Putamen (tissue), 1 donor: ENCODE results near the gene NLGN1.

Source experiments
- DNase-seq: peaks from one replicate; pipeline ENCODE4 v3.0.0-alpha.2; 2016; ENCODE audit warnings: low spot score

The NLGN1 gene

GRCh38 chr3:173988909-173989308 is 591.4 kb downstream of the NLGN1 start:
- no peak for DNase-seq

DNA sequence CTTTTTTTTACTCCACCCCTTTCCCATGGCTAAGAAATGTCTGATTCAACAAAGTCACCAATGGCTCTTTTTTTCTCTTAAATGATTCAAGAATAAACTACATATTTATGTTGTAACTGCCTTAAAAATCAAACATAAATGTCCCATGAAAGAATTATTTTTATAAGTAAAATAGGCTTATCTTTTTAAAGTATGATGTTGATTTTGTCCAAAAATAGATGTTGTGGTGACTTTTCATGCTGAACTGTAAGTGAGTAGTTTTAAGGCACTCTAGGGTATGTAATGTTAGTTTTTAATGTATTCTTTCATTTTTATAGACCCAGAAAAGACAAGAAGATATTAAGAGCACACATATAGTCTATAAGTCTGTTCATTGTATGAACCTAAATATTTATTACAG is 594.9 kb downstream of the NLGN1 start:
- no peak for DNase-seq

DNA sequence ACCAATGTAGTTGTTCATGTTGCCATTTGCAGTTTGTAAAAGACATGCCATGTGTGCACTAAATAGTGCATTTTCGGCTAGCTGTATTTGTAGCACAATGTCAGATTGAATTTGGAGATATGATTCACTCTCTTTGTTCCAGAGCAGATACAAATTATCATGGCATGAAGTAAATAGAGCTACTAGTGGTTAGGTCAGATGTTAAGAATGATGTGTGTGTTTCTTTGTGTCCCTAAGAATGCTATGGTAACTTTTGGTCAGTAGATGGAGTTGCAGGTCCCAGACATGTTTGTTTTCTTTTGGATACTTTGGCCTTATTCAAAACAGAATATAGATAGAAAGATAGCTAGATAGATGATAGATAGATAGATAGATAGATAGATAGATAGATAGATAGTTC is 595.8 kb downstream of the NLGN1 start:
- DNase-seq, result peak; percentile 45

DNA sequence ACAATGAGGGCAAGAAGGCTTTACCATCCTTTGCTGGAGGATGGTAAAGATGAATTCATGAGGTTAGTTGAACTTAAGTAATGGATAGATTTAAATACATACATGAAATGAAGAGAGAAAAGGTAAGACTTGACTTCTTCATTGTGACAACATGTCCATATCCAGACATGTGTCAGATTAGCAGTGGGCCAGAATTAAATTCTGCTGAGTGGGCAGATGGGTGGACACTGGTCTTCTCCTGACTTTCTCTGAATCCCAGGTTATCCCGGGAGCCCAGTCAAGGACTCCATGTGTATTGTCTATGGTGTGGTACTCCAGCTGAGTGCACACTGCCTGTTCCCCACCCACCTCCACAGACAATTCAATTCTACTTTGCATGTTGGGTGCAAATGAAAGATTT is 603.1 kb downstream of the NLGN1 start:
- DNase-seq, result no peak

GRCh38 chr3:174002543-174002942 is 605.0 kb downstream of the NLGN1 start:
- no peak for DNase-seq

DNA sequence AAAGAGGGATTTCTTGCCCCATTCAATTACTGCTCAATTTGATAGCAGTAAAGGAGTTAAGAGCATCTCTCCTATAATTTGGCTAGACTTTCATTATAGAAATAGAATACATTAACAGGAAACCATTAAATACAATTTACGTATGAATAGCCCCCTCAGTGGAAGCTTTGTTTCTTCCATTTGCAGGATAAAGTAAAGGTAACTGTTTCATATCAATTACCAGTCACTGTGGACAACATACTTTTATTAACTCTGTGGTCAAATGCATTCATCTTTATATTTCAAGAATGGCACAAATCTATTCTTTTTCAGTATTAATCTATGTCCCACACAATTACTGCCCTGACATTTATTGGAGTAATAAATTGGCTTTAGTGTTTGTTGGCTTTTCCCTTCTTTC is 613.4 kb downstream of the NLGN1 start:
- no peak for DNase-seq

DNA sequence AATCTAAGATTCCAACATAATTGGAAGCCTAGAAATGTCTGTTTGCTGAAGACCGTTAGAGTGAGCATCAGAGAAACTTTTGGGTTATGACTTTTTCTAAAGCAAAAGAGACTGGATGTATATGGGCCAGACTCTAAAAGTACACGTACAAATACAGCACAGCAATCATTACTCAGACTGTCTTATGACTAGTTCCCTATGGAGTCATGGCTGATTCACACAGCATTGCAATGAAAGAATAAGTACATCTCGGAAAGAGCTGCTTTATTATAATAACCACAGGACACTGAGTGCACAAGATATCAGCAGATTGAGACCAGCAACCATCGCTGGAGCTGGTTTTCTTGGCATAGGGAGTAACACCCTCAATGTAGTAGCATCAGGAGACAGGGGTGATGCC is 618.6 kb downstream of the NLGN1 start:
- DNase-seq, result no peak

DNA sequence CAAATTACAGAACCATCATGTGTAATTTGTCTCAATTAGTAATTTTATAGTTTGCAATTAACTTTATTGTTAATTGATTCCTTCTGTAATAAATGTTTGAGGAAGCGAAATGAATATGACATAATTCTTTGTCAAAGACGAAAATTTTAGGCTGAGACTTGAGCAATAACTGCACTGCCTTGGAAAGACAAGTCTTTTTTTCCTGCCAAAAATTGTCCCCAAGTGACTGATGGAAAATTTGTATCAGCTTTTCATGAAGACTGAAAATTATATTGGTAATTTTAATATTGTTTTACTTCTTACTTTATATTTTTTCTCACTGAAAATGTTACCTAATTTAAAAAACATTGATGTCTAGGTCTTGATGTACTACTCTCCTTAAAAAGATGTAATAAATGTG is 622.6 kb downstream of the NLGN1 start:
- no peak for DNase-seq

DNA sequence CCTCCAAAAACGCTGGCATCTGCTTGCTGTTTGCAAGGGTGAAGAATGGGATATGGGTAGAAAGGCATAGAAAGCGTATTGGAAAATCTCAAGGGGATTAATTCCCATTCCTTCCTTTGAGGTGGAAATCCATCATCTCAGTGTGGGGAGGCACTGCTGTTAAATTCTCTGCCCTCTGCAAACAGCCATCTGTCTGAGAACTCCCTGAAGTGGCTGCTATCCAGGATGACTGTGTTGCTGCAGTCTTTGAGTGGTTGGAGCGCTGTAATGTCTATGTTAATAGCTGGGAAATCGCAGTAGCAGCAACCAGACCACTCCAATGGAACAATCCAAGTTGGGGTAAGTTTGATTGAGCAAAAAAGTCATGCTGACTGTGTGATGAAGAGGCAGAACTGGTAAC is 625.9 kb downstream of the NLGN1 start:
- no peak for DNase-seq

GRCh38 chr3:174028673-174029072 is 631.1 kb downstream of the NLGN1 start:
- no peak for DNase-seq

DNA sequence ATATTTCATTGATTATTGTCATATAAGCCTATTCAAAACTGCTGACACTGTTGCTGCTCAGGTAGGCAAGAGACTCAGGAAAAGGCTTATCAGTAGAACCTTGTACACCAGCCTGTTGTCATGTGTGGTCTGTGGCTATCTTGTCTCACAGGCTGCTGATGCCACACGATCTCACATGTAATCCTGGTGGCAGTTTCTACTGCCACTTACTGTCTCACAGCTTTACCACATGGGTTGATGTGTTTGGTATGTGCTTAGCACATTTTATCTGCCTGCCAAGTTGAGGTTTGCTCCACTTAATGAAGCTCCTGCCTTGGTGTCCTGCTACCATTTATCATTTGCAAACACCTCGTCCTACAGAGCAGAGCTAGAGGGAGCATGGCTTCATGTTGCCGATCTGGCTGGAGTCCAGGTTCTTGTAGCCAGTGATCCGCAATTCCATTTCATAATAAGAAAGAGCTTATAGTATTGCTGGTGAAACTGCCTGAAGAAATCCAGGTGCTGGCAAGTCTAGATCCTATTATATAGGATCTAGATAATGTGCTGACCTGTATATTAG is 637.9 kb downstream of the NLGN1 start:
- no peak for DNase-seq

GRCh38 chr3:174046311-174046710 is 648.8 kb downstream of the NLGN1 start:
- DNase-seq, result no peak

DNA sequence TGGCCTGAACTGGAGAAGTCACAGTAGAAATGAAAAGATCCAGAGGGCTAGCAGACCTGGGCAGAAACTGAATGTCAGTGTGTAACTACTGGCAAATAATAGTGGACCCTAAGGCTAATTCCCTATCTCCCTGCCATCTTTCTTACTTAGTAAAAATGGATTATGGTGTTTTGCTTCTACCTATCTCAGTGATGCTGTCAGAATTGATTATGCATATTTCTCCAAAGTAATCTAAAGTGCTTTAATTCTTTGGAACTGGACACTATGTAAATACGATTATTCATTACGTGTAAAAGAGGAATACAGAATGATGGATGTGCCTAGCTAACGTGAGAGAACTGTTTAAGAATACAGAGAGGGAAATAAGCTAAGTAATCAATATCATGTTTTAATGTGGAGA is 651.9 kb downstream of the NLGN1 start:
- no peak for DNase-seq

DNA sequence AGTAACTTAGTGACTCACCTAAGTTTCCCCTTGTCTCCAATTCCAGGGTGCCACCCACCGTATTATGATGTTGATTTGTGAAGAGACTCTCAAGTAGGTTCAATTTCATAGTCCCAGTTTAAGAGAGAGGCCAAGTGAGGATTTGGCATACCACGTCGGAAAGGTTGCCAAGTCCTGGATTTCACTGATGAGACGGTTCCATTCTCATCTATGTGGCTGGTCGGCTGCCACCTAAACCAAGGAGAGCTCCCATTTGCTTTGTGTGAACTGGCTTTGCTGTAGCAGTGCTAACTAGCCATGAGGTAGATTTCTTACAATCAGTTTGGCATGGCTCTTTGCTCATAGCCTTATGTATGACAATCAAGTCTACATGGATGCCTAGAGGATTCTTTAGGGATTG is 653.6 kb downstream of the NLGN1 start:
- DNase-seq, result no peak

- no peak for DNase-seq
Observed at GRCh38 chr3:174058804-174059203, 661.3 kb downstream of the NLGN1 start.

- peak; percentile 64 for DNase-seq
Observed at GRCh38 chr3:174060431-174060830, 662.9 kb downstream of the NLGN1 start.

- no peak for DNase-seq
Observed at GRCh38 chr3:174061162-174061561, 663.6 kb downstream of the NLGN1 start.

GRCh38 chr3:174061731-174062130 is 664.2 kb downstream of the NLGN1 start:
- no peak for DNase-seq

- no peak for DNase-seq
Observed at GRCh38 chr3:174062923-174063322, 665.4 kb downstream of the NLGN1 start.

- DNase-seq, result no peak
Observed at GRCh38 chr3:174068035-174068434, 670.5 kb downstream of the NLGN1 start.

- DNase-seq, result no peak
Observed at GRCh38 chr3:174072675-174073074, 675.1 kb downstream of the NLGN1 start.

GRCh38 chr3:174083706-174084105 is 686.2 kb downstream of the NLGN1 start:
- DNase-seq, result no peak

GRCh38 chr3:174089592-174089991 is 692.0 kb downstream of the NLGN1 start:
- no peak for DNase-seq

- no peak for DNase-seq
Observed at GRCh38 chr3:174094669-174095068, 697.1 kb downstream of the NLGN1 start.

- no peak for DNase-seq
Observed at GRCh38 chr3:174097686-174098085, 700.1 kb downstream of the NLGN1 start.
